Loucy (cell line): Measurements from ENCODE around the gene ABLIM1.

Experiments
- H2AFZ ChIP-seq: fragments of 200-600 bp; sonication (generic); 2 replicates; pipeline ENCODE4 v1.6.0; 2016; ENCODE audit warnings: antibody characterized with exemption, mild to moderate bottlenecking, low read length, moderate library complexity
- H3F3A ChIP-seq: fragments of 200-600 bp; 2 replicates; pipeline ENCODE4 v1.6.0; 2016; ENCODE audit warnings: antibody characterized with exemption, low read depth, mild to moderate bottlenecking
- H3K27me3 ChIP-seq: fragments of 200-600 bp; sonication (generic); 2 replicates; pipeline ENCODE4 v1.6.1; 2014; ENCODE audit warnings: low read length, mild to moderate bottlenecking; ENCODE audit not compliant: insufficient read depth, poor library complexity, severe bottlenecking
- H3K36me3 ChIP-seq: fragments of 200-600 bp; sonication (generic); 2 replicates; pipeline ENCODE4 v1.6.1; 2016; ENCODE audit warnings: low read length; ENCODE audit not compliant: insufficient read depth
- H3K4me1 ChIP-seq: fragments of 200-600 bp; sonication (generic); 2 replicates; pipeline ENCODE4 v1.5.1; 2014; ENCODE audit warnings: low read length, mild to moderate bottlenecking; ENCODE audit not compliant: insufficient read depth, poor library complexity, severe bottlenecking
- H3K4me2 ChIP-seq: fragments of 200-600 bp; sonication (generic); 2 replicates; pipeline ENCODE4 v1.6.0; 2014; ENCODE audit warnings: antibody characterized with exemption, low read length, low read depth, mild to moderate bottlenecking; ENCODE audit not compliant: poor library complexity, severe bottlenecking
- H3K4me3 ChIP-seq: fragments of 200-600 bp; sonication (generic); 2 replicates; pipeline ENCODE4 v1.5.1; 2014; ENCODE audit warnings: low read length, mild to moderate bottlenecking, mixed read lengths; ENCODE audit not compliant: poor library complexity, severe bottlenecking
- H3K79me2 ChIP-seq: fragments of 200-600 bp; sonication (generic); 2 replicates; pipeline ENCODE4 v1.6.1; 2014; ENCODE audit warnings: low read length; ENCODE audit not compliant: insufficient read depth
- H3K9ac ChIP-seq: fragments of 200-600 bp; sonication (generic); 2 replicates; pipeline ENCODE4 v1.6.0; 2014; ENCODE audit warnings: mild to moderate bottlenecking, low read depth, low read length, moderate library complexity; ENCODE audit not compliant: poor library complexity, severe bottlenecking
- H3K9me2 ChIP-seq: fragments of 200-600 bp; sonication (generic); replicated peaks from 2 replicates; pipeline ENCODE4 v1.6.1; 2016; ENCODE audit warnings: low read depth, low read length, mixed read lengths
- H3K9me3 ChIP-seq: fragments of 200-600 bp; sonication (generic); 2 replicates; pipeline ENCODE4 v1.6.1; 2014; ENCODE audit warnings: mild to moderate bottlenecking, antibody characterized with exemption, low read length, low read depth; ENCODE audit not compliant: insufficient read depth
- H4K20me1 ChIP-seq: fragments of 200-600 bp; sonication (generic); 2 replicates; pipeline ENCODE4 v1.6.0; 2014; ENCODE audit warnings: antibody characterized with exemption, low read length, mild to moderate bottlenecking; ENCODE audit not compliant: insufficient read depth, poor library complexity, severe bottlenecking
- EZH2phosphoT487 ChIP-seq: fragments of 200-600 bp; IDR thresholded peaks from 2 replicates; pipeline ENCODE4 v1.6.1; 2018; ENCODE audit warnings: antibody characterized with exemption, mild to moderate bottlenecking, moderate library complexity, borderline replicate concordance
- TF ChIP-seq, protein P1 (sequence below): fragments of 200-600 bp; sonication (generic); conservative IDR thresholded peaks from 2 replicates; pipeline ENCODE4 v1.5.1; 2014; ENCODE audit warnings: mild to moderate bottlenecking, antibody characterized with exemption, low read length

The ABLIM1 gene

DNA sequence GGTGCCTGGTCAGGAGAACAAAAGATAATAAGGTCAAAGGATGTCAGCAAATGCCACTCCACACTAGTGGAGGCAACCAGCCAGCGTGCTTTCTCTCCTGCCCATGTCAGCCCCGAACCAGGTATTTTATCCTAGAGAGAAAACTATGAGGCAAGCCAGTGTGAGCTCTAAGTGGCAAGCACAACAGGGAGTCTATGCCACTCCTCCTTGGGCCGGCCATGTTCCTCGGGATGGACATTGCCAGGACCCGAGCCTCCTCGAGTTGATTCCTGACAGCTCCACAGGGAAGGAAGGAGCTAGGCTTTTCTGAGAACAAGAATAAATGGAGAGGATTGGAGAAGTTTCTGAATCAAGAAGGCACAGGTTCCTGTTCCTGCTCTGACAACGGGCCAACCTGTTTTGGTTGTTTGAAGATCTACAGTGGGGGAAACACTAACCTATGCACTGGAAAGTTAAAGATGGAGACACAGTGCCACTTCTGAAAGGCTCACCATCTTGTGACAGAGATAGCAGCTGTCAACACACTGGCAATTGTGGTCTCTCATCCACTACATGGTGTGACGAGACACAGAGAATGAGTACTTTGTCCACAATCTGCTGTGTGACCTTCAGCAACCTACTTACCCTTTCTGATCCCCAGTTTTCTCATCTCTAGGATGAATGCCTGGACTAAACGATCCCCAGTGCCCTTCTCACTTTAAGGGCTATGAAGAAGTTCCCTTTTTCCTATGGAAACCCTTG lies 28.8 kb downstream of the ABLIM1 start:
- H3K4me2 ChIP-seq, result no peak overlapping the region
- peaks cover 4% of the 10 kb centered on the region for H4K20me1 ChIP-seq
- H3K9ac ChIP-seq, result no peak overlapping the region
- no peaks in the 10 kb centered on the region for H3K27me3 ChIP-seq
- peaks cover 19% of the 10 kb centered on the region for H3K79me2 ChIP-seq
- no peaks in the 10 kb centered on the region for H3K9me2 ChIP-seq
- no peaks in the 10 kb centered on the region for H3F3A ChIP-seq
- H3K4me1 ChIP-seq, result peaks cover 1% of the 10 kb centered on the region
- peaks cover 57% of the 10 kb centered on the region for H3K36me3 ChIP-seq
- TF ChIP-seq, protein P1, sequence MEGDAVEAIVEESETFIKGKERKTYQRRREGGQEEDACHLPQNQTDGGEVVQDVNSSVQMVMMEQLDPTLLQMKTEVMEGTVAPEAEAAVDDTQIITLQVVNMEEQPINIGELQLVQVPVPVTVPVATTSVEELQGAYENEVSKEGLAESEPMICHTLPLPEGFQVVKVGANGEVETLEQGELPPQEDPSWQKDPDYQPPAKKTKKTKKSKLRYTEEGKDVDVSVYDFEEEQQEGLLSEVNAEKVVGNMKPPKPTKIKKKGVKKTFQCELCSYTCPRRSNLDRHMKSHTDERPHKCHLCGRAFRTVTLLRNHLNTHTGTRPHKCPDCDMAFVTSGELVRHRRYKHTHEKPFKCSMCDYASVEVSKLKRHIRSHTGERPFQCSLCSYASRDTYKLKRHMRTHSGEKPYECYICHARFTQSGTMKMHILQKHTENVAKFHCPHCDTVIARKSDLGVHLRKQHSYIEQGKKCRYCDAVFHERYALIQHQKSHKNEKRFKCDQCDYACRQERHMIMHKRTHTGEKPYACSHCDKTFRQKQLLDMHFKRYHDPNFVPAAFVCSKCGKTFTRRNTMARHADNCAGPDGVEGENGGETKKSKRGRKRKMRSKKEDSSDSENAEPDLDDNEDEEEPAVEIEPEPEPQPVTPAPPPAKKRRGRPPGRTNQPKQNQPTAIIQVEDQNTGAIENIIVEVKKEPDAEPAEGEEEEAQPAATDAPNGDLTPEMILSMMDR, result no peak
- no peak for TF ChIP-seq EZH2phosphoT487
- no peak overlapping the region for H2AFZ ChIP-seq
- H3K9me3 ChIP-seq, result peaks cover 13% of the 10 kb centered on the region
- H3K4me3 ChIP-seq, result no peak overlapping the region

DNA sequence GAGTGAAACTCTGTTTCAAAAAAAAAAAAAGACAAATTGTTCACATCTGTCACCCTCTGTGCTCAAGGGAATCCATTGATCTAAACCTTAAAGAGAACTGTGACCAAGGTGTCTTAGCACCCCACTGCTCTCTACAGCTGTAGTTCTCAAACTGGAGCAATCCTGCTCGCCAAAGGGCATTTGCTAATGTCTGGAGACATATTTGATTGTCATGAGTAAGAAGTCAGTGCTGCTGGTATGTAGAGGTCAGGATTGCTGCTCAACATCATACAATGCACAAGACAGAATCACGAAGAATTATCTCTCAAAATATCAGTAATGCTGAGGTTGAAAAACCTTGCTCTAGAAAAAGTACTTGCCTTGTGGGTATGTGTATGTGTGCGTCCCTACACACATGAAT lies 30.0 kb downstream of the ABLIM1 start:
- Histone ChIP-seq H3K9ac (no peak overlapping the region), H2AFZ (no peak overlapping the region), H3K36me3 (peaks cover 55% of the 10 kb centered on the region), H4K20me1 (peaks cover 4% of the 10 kb centered on the region), H3K4me3 (no peak overlapping the region), H3F3A (no peaks in the 10 kb centered on the region), H3K27me3 (no peaks in the 10 kb centered on the region), H3K79me2 (peaks cover 21% of the 10 kb centered on the region), H3K4me1 (peaks cover 5% of the 10 kb centered on the region), H3K9me2 (no peaks in the 10 kb centered on the region), H3K9me3 (peaks cover 13% of the 10 kb centered on the region), H3K4me2 (no peak overlapping the region)
- TF ChIP-seq EZH2phosphoT487, result no peak
- TF ChIP-seq, protein P1, result no peak

- Histone ChIP-seq H3K27me3 (no peaks in the 10 kb centered on the region), H3K36me3 (peaks cover 49% of the 10 kb centered on the region), H3K4me3 (no peak overlapping the region), H3K9ac (no peak overlapping the region), H3K4me1 (peaks cover 5% of the 10 kb centered on the region), H3K9me2 (no peaks in the 10 kb centered on the region), H3K79me2 (peaks cover 29% of the 10 kb centered on the region), H3K9me3 (peaks cover 13% of the 10 kb centered on the region), H3F3A (no peaks in the 10 kb centered on the region), H3K4me2 (no peak overlapping the region), H4K20me1 (peaks cover 4% of the 10 kb centered on the region), H2AFZ (no peak overlapping the region)
- TF ChIP-seq, protein P1, result no peak
- no peak for TF ChIP-seq EZH2phosphoT487
Measured at GRCh38 chr10:114626841-114627240, 31.2 kb downstream of the ABLIM1 start.
